HCT116 (cell line): ENCODE results near the gene ATP6V1G1. TPM values are rescaled to one million over a fixed set of nuclear protein-coding genes. Genes with fewer than 3 reads are reported as not detected.

ENCODE experiments used
- ATAC-seq: fragments of 200-7000 bp; cut with Tn5 transposase; 2 replicates; pipeline ENCODE4 v1.9.1; 2020; ENCODE audit warnings: mild to moderate bottlenecking, moderate library complexity
- BruUV-seq: library from RNA; stranded (reverse); fragments of 400-500 nt; replicated peaks from 2 replicates; lab custom pipeline; 2021; lab: Mats Ljungman, UMichigan
- CTCF ChIA-PET: fragments of 300-600 bp; sonication (Branson Sonifier 250); formaldehyde crosslinking; loops from one replicate; lab custom pipeline; 2021; ENCODE audit warnings: antibody characterized with exemption; lab: Charles Lee
- POLR2A ChIA-PET: fragments of 300-600, 350-600 bp; sonication (Branson Sonifier 250); formaldehyde crosslinking; loops from one replicate; lab custom pipeline; 2021; ENCODE audit warnings: antibody characterized with exemption; lab: Charles Lee
- RAD21 ChIA-PET, 2 experiments: fragments of 300-600 bp; sonication (Branson Sonifier 250); formaldehyde crosslinking; loops; one replicate each; lab custom pipeline; 2023; ENCODE audit warnings: low total read pairs in 2 of 2; ENCODE audit not compliant: uncharacterized antibody in 2 of 2, unreplicated experiment in 2 of 2, low non-redundant PET in 1 of 2; lab: Charles Lee
- DNase-seq: peaks from one replicate; pipeline ENCODE4 v3.0.0-alpha.2; 2010; ENCODE audit warnings: low read depth, low spot score
- H2AFZ ChIP-seq: fragments of 200-600 bp; shearing (Covaris generic), sonication (generic); 2 replicates; pipeline ENCODE4 v1.6.1; 2017; ENCODE audit warnings: low read depth, mixed run types, mixed read lengths, antibody characterized with exemption, low read length; ENCODE audit not compliant: poor library complexity, severe bottlenecking
- H3K27ac ChIP-seq: 2 replicates; pipeline ENCODE4 v1.5.1; 2012; ENCODE audit warnings: low read depth, low read length
- H3K27me3 ChIP-seq: fragments of 200-600 bp; sonication (generic); 2 replicates; pipeline ENCODE4 v1.6.1; 2016; ENCODE audit warnings: mixed run types, low read length, mixed read lengths; ENCODE audit not compliant: insufficient read depth
- H3K36me3 ChIP-seq, 2 experiments: fragments of 200-500 bp in 1 of 2; fragments of 200-600 bp in 1 of 2; sonication (Bioruptor generic) in 1 of 2; sonication (generic) in 1 of 2; 2 replicates each; pipeline versions ENCODE4 v1.5.1 to v1.6.1; 2014 to 2016; ENCODE audit warnings: low read length in 2 of 2, inconsistent platforms in 1 of 2, mixed read lengths in 1 of 2, mixed run types in 1 of 2; ENCODE audit not compliant: insufficient read depth in 2 of 2, control insufficient read depth in 1 of 2
- H3K4me1 ChIP-seq, 2 experiments: fragments of 200-600 bp in 1 of 2; sonication (generic) in 1 of 2; 2 replicates each; pipeline versions ENCODE4 v1.5.1 to v1.6.1; 2012 to 2017; ENCODE audit warnings: low read length in 2 of 2, inconsistent platforms in 1 of 2, mild to moderate bottlenecking in 1 of 2, mixed read lengths in 1 of 2, mixed run types in 1 of 2, moderate library complexity in 1 of 2; ENCODE audit not compliant: insufficient read depth in 2 of 2, control insufficient read depth in 1 of 2
- H3K4me2 ChIP-seq: fragments of 200-600 bp; sonication (generic); 2 replicates; pipeline ENCODE4 v1.6.1; 2017; ENCODE audit warnings: mixed run types, low read length, mixed read lengths
- H3K4me3 ChIP-seq, 2 experiments: fragments of 200-600 bp in 1 of 2; sonication (generic) in 1 of 2; replicated peaks in 1 of 2; 2 replicates each; pipeline ENCODE4 v1.5.1; 2011 to 2016; ENCODE audit warnings: low read length in 2 of 2, control low read depth in 1 of 2, low read depth in 1 of 2, mild to moderate bottlenecking in 1 of 2, mixed read lengths in 1 of 2, mixed run types in 1 of 2
- H3K79me2 ChIP-seq: fragments of 200-600 bp; sonication (generic); 2 replicates; pipeline ENCODE4 v1.6.1; 2017; ENCODE audit warnings: mild to moderate bottlenecking, mixed run types, low read length, moderate library complexity, mixed read lengths; ENCODE audit not compliant: insufficient read depth
- H3K9ac ChIP-seq: fragments of 200-600 bp; sonication (generic); 2 replicates; pipeline ENCODE4 v1.6.1; 2016; ENCODE audit warnings: low read length, mixed read lengths
- H3K9me2 ChIP-seq: fragments of 200-600 bp; sonication (generic), shearing (Covaris generic); 2 replicates; pipeline ENCODE4 v1.6.1; 2017; ENCODE audit warnings: mixed run types, mild to moderate bottlenecking, moderate library complexity; ENCODE audit not compliant: insufficient read depth
- H3K9me3 ChIP-seq, 2 experiments: fragments of 200-500 bp in 1 of 2; fragments of 200-600 bp in 1 of 2; sonication (Bioruptor generic) in 1 of 2; sonication (generic) in 1 of 2; 2 replicates each; pipeline ENCODE4 v1.6.1; 2014 to 2017; ENCODE audit warnings: low read length in 2 of 2, mixed read lengths in 2 of 2, inconsistent platforms in 1 of 2, low read depth in 1 of 2, mild to moderate bottlenecking in 1 of 2, mixed run types in 1 of 2, moderate library complexity in 1 of 2; ENCODE audit not compliant: control insufficient read depth in 1 of 2, insufficient read depth in 1 of 2
- H4K20me1 ChIP-seq: fragments of 200-600 bp; sonication (generic), shearing (Covaris generic); 2 replicates; pipeline ENCODE4 v1.6.1; 2017; ENCODE audit warnings: mixed run types, mild to moderate bottlenecking, moderate library complexity; ENCODE audit not compliant: insufficient read depth
- CBX3 ChIP-seq: IDR thresholded peaks from 2 replicates; pipeline ENCODE4 v1.6.1; 2012; ENCODE audit warnings: low read depth
- EZH2 ChIP-seq: fragments of 200-600 bp; sonication (generic); IDR thresholded peaks from 2 replicates; pipeline ENCODE4 v1.6.1; 2017; ENCODE audit warnings: antibody characterized with exemption, mixed run types
- EZH2phosphoT487 ChIP-seq: fragments of 200-600 bp; IDR thresholded peaks from 2 replicates; pipeline ENCODE4 v1.6.1; 2018; ENCODE audit warnings: antibody characterized with exemption, borderline replicate concordance
- JUND ChIP-seq: IDR thresholded peaks from 2 replicates; pipeline ENCODE4 v1.6.1; 2012
- YY1 ChIP-seq: IDR thresholded peaks from 2 replicates; pipeline ENCODE4 v1.6.1; 2011; ENCODE audit warnings: low read length, low read depth, moderate library complexity, mild to moderate bottlenecking; ENCODE audit not compliant: insufficient replicate concordance; ENCODE audit errors: extremely low read depth
- intact Hi-C: fragments of 100-400 bp; cut with micrococcal nuclease; formaldehyde crosslinking; loops from 2 replicates; pipeline ENCODE4 v1.10.0; 2022
- total RNA-seq: library from RNA; stranded (reverse); gene quantifications from one replicate; pipeline ENCODE4 v1.2.1, GENCODE V29; 2021; ENCODE audit not compliant: unreplicated experiment
- TF ChIP-seq, protein P1 (sequence below): IDR thresholded peaks from 2 replicates; pipeline ENCODE4 v1.6.1; 2011; ENCODE audit warnings: mild to moderate bottlenecking, low read length, moderate library complexity; ENCODE audit not compliant: insufficient replicate concordance; ENCODE audit errors: extremely low read depth
- TF ChIP-seq, protein P2 (sequence below): IDR thresholded peaks from 2 replicates; pipeline ENCODE4 v1.6.1; 2012

The ATP6V1G1 gene
- total RNA-seq, 1 experiment from 2014 or later: 72.3 TPM

DNA sequence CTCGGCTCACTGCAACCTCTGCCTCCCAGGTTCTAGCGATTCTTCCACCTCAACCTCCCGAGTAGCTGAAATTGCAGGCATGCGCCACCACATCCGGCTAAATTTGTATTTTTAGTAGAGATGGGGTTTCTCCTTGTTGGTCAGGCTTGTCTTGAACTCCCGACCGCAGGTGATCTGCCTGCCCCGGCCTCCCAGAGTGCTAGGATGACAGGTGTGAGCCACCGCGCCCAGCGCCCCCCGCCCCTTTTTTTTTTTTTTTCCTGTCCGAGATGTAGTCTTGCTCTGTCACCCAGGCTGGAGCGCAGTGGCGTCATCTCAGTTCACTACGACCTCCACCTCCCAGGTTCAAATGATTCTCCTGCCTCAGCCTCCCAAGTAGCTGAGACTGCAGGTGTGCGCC lies 6.6 kb downstream of the ATP6V1G1 start:
- no peak overlapping the region for H3K4me3 ChIP-seq
- H3K9me2 ChIP-seq: no peaks in the 10 kb centered on the region
- intact Hi-C loops: no loop called here
- DNase-seq (no peak), ATAC-seq (no peak)
- no peak overlapping the region for H2AFZ ChIP-seq
- no peak overlapping the region for H3K4me2 ChIP-seq
- TF ChIP-seq EZH2 (no peak), EZH2phosphoT487 (no peak), CBX3 (no peak), YY1 (no peak), JUND (no peak)
- TF ChIP-seq, protein P1, sequence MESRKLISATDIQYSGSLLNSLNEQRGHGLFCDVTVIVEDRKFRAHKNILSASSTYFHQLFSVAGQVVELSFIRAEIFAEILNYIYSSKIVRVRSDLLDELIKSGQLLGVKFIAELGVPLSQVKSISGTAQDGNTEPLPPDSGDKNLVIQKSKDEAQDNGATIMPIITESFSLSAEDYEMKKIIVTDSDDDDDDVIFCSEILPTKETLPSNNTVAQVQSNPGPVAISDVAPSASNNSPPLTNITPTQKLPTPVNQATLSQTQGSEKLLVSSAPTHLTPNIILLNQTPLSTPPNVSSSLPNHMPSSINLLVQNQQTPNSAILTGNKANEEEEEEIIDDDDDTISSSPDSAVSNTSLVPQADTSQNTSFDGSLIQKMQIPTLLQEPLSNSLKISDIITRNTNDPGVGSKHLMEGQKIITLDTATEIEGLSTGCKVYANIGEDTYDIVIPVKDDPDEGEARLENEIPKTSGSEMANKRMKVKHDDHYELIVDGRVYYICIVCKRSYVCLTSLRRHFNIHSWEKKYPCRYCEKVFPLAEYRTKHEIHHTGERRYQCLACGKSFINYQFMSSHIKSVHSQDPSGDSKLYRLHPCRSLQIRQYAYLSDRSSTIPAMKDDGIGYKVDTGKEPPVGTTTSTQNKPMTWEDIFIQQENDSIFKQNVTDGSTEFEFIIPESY: no peak
- TF ChIP-seq, protein P2, sequence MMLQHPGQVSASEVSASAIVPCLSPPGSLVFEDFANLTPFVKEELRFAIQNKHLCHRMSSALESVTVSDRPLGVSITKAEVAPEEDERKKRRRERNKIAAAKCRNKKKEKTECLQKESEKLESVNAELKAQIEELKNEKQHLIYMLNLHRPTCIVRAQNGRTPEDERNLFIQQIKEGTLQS: no peak
- H3K9me3 ChIP-seq: no peaks in the 10 kb centered on the region
- peaks cover 4% of the 10 kb centered on the region; the same call in 1 of the 2 replicates for H4K20me1 ChIP-seq
- no peak overlapping the region for H3K27ac ChIP-seq
- ChIA-PET POLR2A (no interaction called here), RAD21 (no interaction called here), CTCF (no interaction called here)
- peaks cover 70% of the 10 kb centered on the region for H3K79me2 ChIP-seq
- H3K4me1 ChIP-seq: peaks cover 3 to 5% of the 10 kb centered on the region in 2 experiments
- H3K27me3 ChIP-seq: no peaks in the 10 kb centered on the region
- BruUV-seq: no TSS peak
- no peak overlapping the region for H3K9ac ChIP-seq
- peaks cover 28 to 31% of the 10 kb centered on the region in 2 experiments for H3K36me3 ChIP-seq
